Psoas muscle (tissue), 8 donors: ENCODE measurements around the gene PTPRD. TPM values are rescaled to one million over a fixed set of nuclear protein-coding genes. Genes with fewer than 3 reads are reported as not detected.

Experiments
- ATAC-seq, 4 donors: fragments of 200-7000 bp; cut with Tn5 transposase; one replicate each; pipeline ENCODE4 v1.9.1; 2020; ENCODE audit warnings: moderate library complexity in 3 of 4, mild to moderate bottlenecking in 2 of 4
- DNase-seq, 2 donors: peaks; one replicate each; pipeline ENCODE4 v3.0.0-alpha.2; 2020
- H3K27ac ChIP-seq: fragments of 200-600 bp; one replicate; pipeline ENCODE4 v1.8.0; 2022
- H3K27me3 ChIP-seq, 3 donors: fragments of 200-600 bp in 1 of 3; one replicate each; pipeline versions ENCODE4 v1.6.1 to v1.8.0; 2013 to 2022; ENCODE audit warnings: low read length in 2 of 3, mild to moderate bottlenecking in 2 of 3, moderate library complexity in 1 of 3; ENCODE audit not compliant: insufficient read depth in 3 of 3
- H3K36me3 ChIP-seq, 2 donors: fragments of 200-600 bp in 1 of 2; one replicate each; pipeline versions ENCODE4 v1.6.1 to v1.8.0; 2013 to 2022; ENCODE audit warnings: low read depth in 1 of 2, mild to moderate bottlenecking in 1 of 2, moderate library complexity in 1 of 2; ENCODE audit not compliant: insufficient read depth in 1 of 2
- H3K4me1 ChIP-seq: fragments of 200-600 bp; one replicate; pipeline ENCODE4 v1.8.0; 2022
- H3K4me3 ChIP-seq: fragments of 200-600 bp; one replicate; pipeline ENCODE4 v1.8.0; 2022; ENCODE audit warnings: mild to moderate bottlenecking
- H3K9me3 ChIP-seq: fragments of 200-600 bp; one replicate; pipeline ENCODE4 v1.8.0; 2022
- WGBS, 3 donors: extraction: QIAGEN DNeasy Blood & Tissue Kit; methylation state at CpG; one replicate each; pipeline versions ENCODE4 v1.1.6 to v1.1.7; 2013; 5-methylcytosine and 5-hydroxymethylcytosine counted together
- intact Hi-C, 2 donors: fragments of 100-400 bp; cut with DNase I; formaldehyde crosslinking; loops; one replicate each; pipeline versions ENCODE4 v1.11.0 to v1.14.2; 2022
- polyA plus RNA-seq, 3 donors: library from polyadenylated mRNA; stranded (reverse); fragments of 200-250 nt; gene quantifications; one replicate each; pipeline ENCODE4 v1.2.3, GENCODE V29; 2013
- total RNA-seq, 4 donors: library from RNA; stranded (reverse); fragmentation: NEBNext Ultra II Directional in 2 of 4; extraction: Animal tissue kit (Norgen Biotek cat#: 25700) in 2 of 4; gene quantifications; one replicate each; pipeline versions ENCODE4 v1.2.1 to v1.2.4, GENCODE V29; 2021 to 2023
- TF ChIP-seq, protein P1 (sequence below): fragments of 200-600 bp; IDR thresholded peaks from one replicate; pipeline ENCODE4 v1.8.0; 2022; ENCODE audit warnings: antibody characterized with exemption
- donor health status: healthy with polysubstance abuse.
- donor health status: DM: no; HTN: no; CAD: no; lungs with moderate emphysema.
- donor health status: Bipolar disorder and iron deficiency.
- donor health status: healthy.
- donor health status: DM: yes; HTN: yes; CAD: no.
- donor health status: DM: no; HTN: no; CAD: no.
- donor health status: DM: no; HTN: no; CAD: no.
- donor health status: DM: yes; HTN: yes; CAD: no.

PTPRD gene
- total and polyA plus RNA-seq, 7 donors = 0.44 to 3.1 (median 0.91) TPM

DNA sequence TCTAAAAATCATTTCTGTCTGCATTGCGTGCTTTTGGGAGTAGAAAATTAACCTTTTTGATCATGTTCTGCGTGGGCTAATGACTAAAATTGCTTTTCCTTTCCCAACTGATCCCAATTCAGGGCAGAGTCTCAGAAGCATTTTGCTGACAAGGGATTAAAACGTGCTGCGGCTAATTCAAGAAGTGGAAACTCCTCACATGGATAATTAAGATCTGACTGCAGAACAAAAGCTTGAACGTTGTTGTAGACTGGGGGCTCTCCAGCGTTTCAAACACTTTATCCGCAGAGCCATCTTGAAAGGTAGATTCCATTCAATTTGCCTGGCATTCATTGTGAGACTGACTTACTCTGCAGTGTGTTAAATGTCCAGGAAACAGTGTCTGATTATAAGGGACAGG, 2327.9 kb downstream of the PTPRD start:
- H3K36me3 ChIP-seq = no peaks in the 10 kb centered on the region
- H3K4me3 ChIP-seq = no peak overlapping the region
- TF ChIP-seq, protein P1, sequence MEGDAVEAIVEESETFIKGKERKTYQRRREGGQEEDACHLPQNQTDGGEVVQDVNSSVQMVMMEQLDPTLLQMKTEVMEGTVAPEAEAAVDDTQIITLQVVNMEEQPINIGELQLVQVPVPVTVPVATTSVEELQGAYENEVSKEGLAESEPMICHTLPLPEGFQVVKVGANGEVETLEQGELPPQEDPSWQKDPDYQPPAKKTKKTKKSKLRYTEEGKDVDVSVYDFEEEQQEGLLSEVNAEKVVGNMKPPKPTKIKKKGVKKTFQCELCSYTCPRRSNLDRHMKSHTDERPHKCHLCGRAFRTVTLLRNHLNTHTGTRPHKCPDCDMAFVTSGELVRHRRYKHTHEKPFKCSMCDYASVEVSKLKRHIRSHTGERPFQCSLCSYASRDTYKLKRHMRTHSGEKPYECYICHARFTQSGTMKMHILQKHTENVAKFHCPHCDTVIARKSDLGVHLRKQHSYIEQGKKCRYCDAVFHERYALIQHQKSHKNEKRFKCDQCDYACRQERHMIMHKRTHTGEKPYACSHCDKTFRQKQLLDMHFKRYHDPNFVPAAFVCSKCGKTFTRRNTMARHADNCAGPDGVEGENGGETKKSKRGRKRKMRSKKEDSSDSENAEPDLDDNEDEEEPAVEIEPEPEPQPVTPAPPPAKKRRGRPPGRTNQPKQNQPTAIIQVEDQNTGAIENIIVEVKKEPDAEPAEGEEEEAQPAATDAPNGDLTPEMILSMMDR = no peak
- intact Hi-C loops = no loop called here
- H3K4me1 ChIP-seq = no peaks in the 10 kb centered on the region
- DNase-seq = no peak
- no peak overlapping the region for H3K27ac ChIP-seq
- WGBS, 3 donors = 49 to 67% (median 55%) methylated on average over 7 of the region's 7 CpGs
- H3K9me3 ChIP-seq = no peaks in the 10 kb centered on the region
- H3K27me3 ChIP-seq = no peaks in the 10 kb centered on the region
- no peak for ATAC-seq

- intact Hi-C loops = no loop called here
- no peaks in the 10 kb centered on the region for H3K9me3 ChIP-seq
- ATAC-seq (no peak), DNase-seq (no peak)
- no peak overlapping the region for H3K27ac ChIP-seq
- H3K4me3 ChIP-seq = no peak overlapping the region
- no peaks in the 10 kb centered on the region for H3K27me3 ChIP-seq
- TF ChIP-seq, protein P1 = no peak
- no peaks in the 10 kb centered on the region for H3K36me3 ChIP-seq
- WGBS, 3 donors = 74 to 79% (median 74%) methylated on average over 2 of the region's 2 CpGs
- H3K4me1 ChIP-seq = no peaks in the 10 kb centered on the region
These were observed 2330.3 kb downstream of the PTPRD start for GRCh38 chr9:8282535-8282934.

DNA sequence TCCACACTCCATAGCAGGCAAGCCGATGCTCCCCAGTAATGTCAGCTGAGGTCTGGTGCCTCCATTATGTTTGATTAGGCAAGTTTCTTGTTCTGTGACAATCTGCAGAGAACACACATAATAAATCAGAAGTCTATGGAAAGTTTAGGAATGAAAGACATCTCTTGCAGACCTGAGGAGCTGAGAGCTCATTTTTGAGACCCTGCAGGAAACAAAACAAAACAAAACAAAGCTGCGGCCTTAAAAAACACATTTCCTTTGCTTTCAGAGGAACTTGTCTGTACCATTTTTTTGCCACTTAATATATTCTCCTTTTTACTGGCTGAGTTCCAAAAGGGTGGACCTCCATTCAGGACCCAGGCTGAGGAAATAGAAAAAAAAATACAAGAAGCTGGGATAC, 2332.0 kb downstream of the PTPRD start:
- Histone ChIP-seq H3K4me3 (no peak overlapping the region), H3K27me3 (no peaks in the 10 kb centered on the region), H3K9me3 (no peaks in the 10 kb centered on the region), H3K27ac (no peak overlapping the region), H3K36me3 (no peaks in the 10 kb centered on the region), H3K4me1 (no peaks in the 10 kb centered on the region)
- 70 to 74% (median 72%) methylated on average over 2 of the region's 2 CpGs for WGBS, 3 donors
- TF ChIP-seq, protein P1 = no peak
- intact Hi-C loops = no loop called here
- ATAC-seq = no peak
- no peak for DNase-seq

DNA sequence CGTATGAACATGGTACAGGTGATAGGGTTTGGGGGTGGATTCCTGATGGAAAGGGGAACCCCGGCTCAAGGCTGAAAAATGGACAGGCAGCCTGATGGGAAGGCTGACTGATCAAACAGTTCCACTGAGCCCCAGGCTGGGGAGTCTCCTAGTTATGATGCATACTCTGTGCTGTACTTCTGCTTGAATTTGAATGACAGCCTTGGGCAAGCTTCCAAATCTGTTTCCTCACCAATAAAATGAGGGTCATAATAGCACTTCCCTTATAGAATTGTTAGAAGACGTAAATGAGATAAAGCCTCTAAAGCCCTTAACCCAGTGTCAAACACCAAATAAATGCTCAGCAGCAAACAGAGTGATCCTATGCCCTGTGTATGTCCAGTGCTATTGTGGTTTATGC, 2334.8 kb downstream of the PTPRD start:
- Histone ChIP-seq H3K9me3 (no peaks in the 10 kb centered on the region), H3K4me3 (no peak overlapping the region), H3K36me3 (no peaks in the 10 kb centered on the region), H3K4me1 (no peaks in the 10 kb centered on the region), H3K27me3 (no peaks in the 10 kb centered on the region), H3K27ac (no peak overlapping the region)
- DNase-seq (no peak), ATAC-seq (no peak)
- WGBS, 3 donors = 81 to 89% (median 82%) methylated on average over 3 of the region's 3 CpGs
- TF ChIP-seq, protein P1 = no peak
- intact Hi-C loops = no loop called here

- no peak overlapping the region for H3K4me3 ChIP-seq
- intact Hi-C loops = no loop called here
- H3K36me3 ChIP-seq = no peaks in the 10 kb centered on the region
- ATAC-seq = no peak
- H3K27me3 ChIP-seq = no peaks in the 10 kb centered on the region
- no peaks in the 10 kb centered on the region for H3K9me3 ChIP-seq
- DNase-seq = no peak
- TF ChIP-seq, protein P1 = no peak
- no peak overlapping the region for H3K27ac ChIP-seq
- no peaks in the 10 kb centered on the region for H3K4me1 ChIP-seq
These were observed 2342.6 kb downstream of the PTPRD start for GRCh38 chr9:8270235-8270634.
